ENCODE data around the gene HELB.
A peak's percentile ranks its signal among the peaks of the same experiment; 100 is the strongest.

Gene HELB

GRCh38 chr12:66301944-66302826 lies at the start of gene HELB:
Gene HELB (plus strand): TSS chr12:66302493. CDS start chr12:66302604, 111 bp downstream.
- no peak for TF ChIP-seq CTCF (IDR thresholded peaks at IDR 0.05; ENCODE audit: low read depth, low read length)

GRCh38 chr12:66252771-66253170 lies 49.5 kb upstream of the HELB start:
- no peak overlapping the region for H3K4me3 ChIP-seq (ENCODE audit: low read depth, low read length)
- no peak for TF ChIP-seq CTCF (IDR thresholded peaks at IDR 0.05; ENCODE audit: low read depth, low read length)

More at GRCh38 chr12:66301944-66302826, at the start of gene HELB:
- peak within 1 kb of the TSS; percentile 90 for H3K4me3 ChIP-seq (ENCODE audit: low read depth, low read length)

DNA sequence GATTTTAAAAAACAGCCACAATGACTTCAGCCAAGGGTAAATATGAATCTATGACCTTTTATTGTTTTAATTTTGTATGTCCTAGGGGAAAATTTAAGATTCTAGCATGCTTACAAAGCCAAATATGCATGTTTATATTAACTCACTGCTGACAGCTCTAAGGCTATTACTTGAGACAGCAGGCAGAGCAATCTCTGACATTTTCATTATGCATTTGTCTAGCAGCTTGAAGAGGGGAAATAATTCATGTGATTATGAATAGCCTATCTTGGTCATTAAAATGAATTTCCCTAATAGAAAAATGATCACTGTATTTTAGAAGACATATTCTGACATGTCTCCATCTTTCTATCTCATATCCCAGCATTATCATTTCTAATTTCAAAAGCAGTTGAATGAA lies 46.6 kb upstream of the HELB start:
- H3K4me3 ChIP-seq (ENCODE audit: low read depth, low read length), result no peak overlapping the region
- no peak for TF ChIP-seq CTCF (IDR thresholded peaks at IDR 0.05; ENCODE audit: low read depth, low read length)

- H3K4me3 ChIP-seq (ENCODE audit: low read depth, low read length), result no peak overlapping the region
- TF ChIP-seq CTCF (IDR thresholded peaks at IDR 0.05; ENCODE audit: low read depth, low read length), result no peak
Measured at GRCh38 chr12:66258011-66258410, 44.3 kb upstream of the HELB start.

GRCh38 chr12:66262737-66263136 lies 39.6 kb upstream of the HELB start:
- no peak for TF ChIP-seq CTCF (IDR thresholded peaks at IDR 0.05; ENCODE audit: low read depth, low read length)
- no peak overlapping the region for H3K4me3 ChIP-seq (ENCODE audit: low read depth, low read length)

DNA sequence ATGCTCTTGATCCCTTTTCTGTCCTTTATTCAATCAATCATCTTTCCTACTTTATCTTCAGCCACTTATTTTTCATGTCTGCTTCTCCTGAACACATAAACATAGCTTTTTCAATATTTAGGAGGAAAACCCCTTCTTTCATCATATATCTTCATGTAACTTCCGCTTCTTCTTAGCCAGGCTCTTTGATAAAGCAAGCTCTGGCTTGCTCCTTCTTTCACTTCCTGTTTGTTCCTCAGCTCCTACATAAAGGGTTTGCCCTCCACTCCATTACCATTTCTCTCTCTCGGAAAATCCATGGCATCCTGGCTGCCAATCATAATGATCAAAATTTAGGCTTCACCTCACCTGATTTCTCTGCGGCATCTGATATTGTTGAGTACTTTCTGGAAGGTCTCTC lies 33.7 kb upstream of the HELB start:
- no peak overlapping the region for H3K4me3 ChIP-seq (ENCODE audit: low read depth, low read length)
- no peak for TF ChIP-seq CTCF (IDR thresholded peaks at IDR 0.05; ENCODE audit: low read depth, low read length)

DNA sequence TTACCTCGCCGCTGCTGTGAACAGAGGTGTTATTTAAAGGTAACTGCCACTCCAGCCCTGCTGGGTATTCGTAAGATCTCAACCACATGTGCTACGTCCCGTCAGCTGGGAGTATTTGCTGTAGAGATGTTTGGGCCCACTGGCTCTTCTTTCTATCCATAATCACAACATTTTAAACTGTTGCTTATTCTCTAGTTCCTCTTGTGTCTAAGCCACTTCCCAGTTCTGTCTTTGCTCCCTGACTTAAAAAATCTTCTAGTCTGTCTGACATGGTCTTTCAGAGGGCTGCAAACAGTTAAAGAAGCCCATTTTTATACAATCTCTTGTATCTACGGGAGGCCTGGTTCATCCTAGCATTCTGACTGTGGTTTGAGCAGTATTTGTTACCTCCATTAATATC lies 33.2 kb upstream of the HELB start:
- H3K4me3 ChIP-seq (ENCODE audit: low read depth, low read length), result no peak overlapping the region
- TF ChIP-seq CTCF (IDR thresholded peaks at IDR 0.05; ENCODE audit: low read depth, low read length), result no peak

All from WI38 (cell line).